Hematopoietic multipotent progenitor cell treated with erythropoietin and hydrocortisone succinate and interleukin-3 and kit ligand, for 8 days (in vitro differentiated cells): ENCODE results near the gene CMSS1.

Source experiments
- DNase-seq: peaks from one replicate; pipeline ENCODE4 v3.0.0-alpha.2; 2015

The CMSS1 gene

GRCh38 chr3:99909714-99910495, 92.2 kb downstream of the CMSS1 start:
- no peak for DNase-seq

- no peak for DNase-seq
These were observed 93.2 kb downstream of the CMSS1 start for GRCh38 chr3:99910752-99911290.

GRCh38 chr3:99911433-99911832, 93.8 kb downstream of the CMSS1 start:
- DNase-seq: no peak

GRCh38 chr3:99915906-99916432, 98.3 kb downstream of the CMSS1 start:
- DNase-seq: no peak

GRCh38 chr3:99918715-99919114, 101.1 kb downstream of the CMSS1 start:
- no peak for DNase-seq

GRCh38 chr3:99919694-99920093, 102.0 kb downstream of the CMSS1 start:
- no peak for DNase-seq

GRCh38 chr3:99920481-99921376, 103.1 kb downstream of the CMSS1 start:
- DNase-seq: peak; percentile 10

- no peak for DNase-seq
These were observed 103.7 kb downstream of the CMSS1 start for GRCh38 chr3:99921377-99921695.

- no peak for DNase-seq
These were observed 104.3 kb downstream of the CMSS1 start for GRCh38 chr3:99921986-99922385.

- DNase-seq: no peak
These were observed 106.2 kb downstream of the CMSS1 start for GRCh38 chr3:99923873-99924272.

GRCh38 chr3:99925584-99926230, 108.0 kb downstream of the CMSS1 start:
- peak; percentile 26 for DNase-seq

- DNase-seq: no peak
These were observed 110.2 kb downstream of the CMSS1 start for GRCh38 chr3:99927671-99928457.

GRCh38 chr3:99928771-99929744, 111.4 kb downstream of the CMSS1 start:
- DNase-seq: no peak

- peak; percentile 28 for DNase-seq
These were observed 112.1 kb downstream of the CMSS1 start for GRCh38 chr3:99929745-99930139.

GRCh38 chr3:99931059-99931458, 113.4 kb downstream of the CMSS1 start:
- DNase-seq: no peak

- no peak for DNase-seq
These were observed 116.5 kb downstream of the CMSS1 start for GRCh38 chr3:99933971-99934750.

GRCh38 chr3:99934975-99935797, 117.5 kb downstream of the CMSS1 start:
- no peak for DNase-seq

- DNase-seq: peak; percentile 7
These were observed 120.7 kb downstream of the CMSS1 start for GRCh38 chr3:99938270-99938911.

- DNase-seq: no peak
These were observed 122.2 kb downstream of the CMSS1 start for GRCh38 chr3:99939876-99940275.
